Lower leg skin (tissue), 3 donors: ENCODE data around the gene MPST.

ENCODE experiments used
- POLR2A ChIP-seq, 2 donors: fragments of 450-650 bp; IDR thresholded peaks; one replicate each; pipeline ENCODE4 v1.6.1; 2016 to 2017; ENCODE audit warnings: antibody characterized with exemption in 2 of 2, mild to moderate bottlenecking in 1 of 2, moderate library complexity in 1 of 2
- TF ChIP-seq, protein P1 (sequence below), 3 donors: fragments of 450-650 bp; IDR thresholded peaks; one replicate each; pipeline ENCODE4 v1.5.1; 2016; ENCODE audit warnings: antibody characterized with exemption in 3 of 3, mild to moderate bottlenecking in 3 of 3, moderate library complexity in 2 of 3

- TF ChIP-seq, protein P1, sequence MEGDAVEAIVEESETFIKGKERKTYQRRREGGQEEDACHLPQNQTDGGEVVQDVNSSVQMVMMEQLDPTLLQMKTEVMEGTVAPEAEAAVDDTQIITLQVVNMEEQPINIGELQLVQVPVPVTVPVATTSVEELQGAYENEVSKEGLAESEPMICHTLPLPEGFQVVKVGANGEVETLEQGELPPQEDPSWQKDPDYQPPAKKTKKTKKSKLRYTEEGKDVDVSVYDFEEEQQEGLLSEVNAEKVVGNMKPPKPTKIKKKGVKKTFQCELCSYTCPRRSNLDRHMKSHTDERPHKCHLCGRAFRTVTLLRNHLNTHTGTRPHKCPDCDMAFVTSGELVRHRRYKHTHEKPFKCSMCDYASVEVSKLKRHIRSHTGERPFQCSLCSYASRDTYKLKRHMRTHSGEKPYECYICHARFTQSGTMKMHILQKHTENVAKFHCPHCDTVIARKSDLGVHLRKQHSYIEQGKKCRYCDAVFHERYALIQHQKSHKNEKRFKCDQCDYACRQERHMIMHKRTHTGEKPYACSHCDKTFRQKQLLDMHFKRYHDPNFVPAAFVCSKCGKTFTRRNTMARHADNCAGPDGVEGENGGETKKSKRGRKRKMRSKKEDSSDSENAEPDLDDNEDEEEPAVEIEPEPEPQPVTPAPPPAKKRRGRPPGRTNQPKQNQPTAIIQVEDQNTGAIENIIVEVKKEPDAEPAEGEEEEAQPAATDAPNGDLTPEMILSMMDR (IDR thresholded peaks at IDR 0.05), result no peak
- no peak for TF ChIP-seq POLR2A (IDR thresholded peaks at IDR 0.05)
Observed at GRCh38 chr22:37053310-37054055, 33.9 kb downstream of the MPST start.
